GM21737 (cell line): ENCODE measurements around the gene XCR1.
"Not testable (repeated sequence)": the region's sequence is repeated elsewhere in the genome, so short reads cannot be mapped to it uniquely, and the experiment has no call there.

Experiments used
- ATAC-seq: cut with Tn5 transposase; IDR thresholded peaks from one replicate; pipeline ENCODE4 v1.9.1; 2021; ENCODE audit warnings: mild to moderate bottlenecking, moderate library complexity; ENCODE audit not compliant: unreplicated experiment

XCR1 gene, protein sequence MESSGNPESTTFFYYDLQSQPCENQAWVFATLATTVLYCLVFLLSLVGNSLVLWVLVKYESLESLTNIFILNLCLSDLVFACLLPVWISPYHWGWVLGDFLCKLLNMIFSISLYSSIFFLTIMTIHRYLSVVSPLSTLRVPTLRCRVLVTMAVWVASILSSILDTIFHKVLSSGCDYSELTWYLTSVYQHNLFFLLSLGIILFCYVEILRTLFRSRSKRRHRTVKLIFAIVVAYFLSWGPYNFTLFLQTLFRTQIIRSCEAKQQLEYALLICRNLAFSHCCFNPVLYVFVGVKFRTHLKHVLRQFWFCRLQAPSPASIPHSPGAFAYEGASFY

DNA sequence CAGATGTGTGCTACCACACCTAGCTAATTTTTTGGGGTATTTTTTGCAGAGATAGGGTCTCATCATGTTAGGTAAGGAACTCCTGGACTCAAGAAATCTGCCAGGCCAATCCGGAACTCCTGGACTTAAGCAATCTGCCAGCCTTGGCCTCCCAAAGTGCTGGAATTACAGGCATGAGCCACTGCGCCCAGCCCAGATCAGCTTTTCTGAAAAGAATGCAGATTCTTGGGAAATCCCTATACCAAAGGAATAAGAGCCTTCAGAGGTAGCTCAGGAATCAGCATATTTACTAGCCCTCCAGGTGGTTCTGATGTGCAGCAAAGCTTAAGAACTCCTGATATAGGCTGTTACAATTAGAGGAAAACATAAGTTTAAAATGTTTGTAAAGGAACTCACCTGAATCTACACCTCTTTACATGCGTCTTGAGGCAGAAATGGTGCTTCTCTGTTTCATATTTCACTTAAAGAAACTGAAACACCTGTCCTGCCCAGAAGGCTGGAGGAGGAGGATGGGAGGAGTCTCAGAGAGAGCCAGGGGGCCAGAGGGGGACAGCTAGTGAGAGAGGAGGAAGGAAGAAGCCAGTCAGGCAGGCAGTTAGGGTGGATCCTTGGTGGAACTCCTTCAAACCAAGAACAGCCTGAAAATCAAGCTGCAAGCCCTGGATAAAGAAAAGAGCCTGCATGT, at the start of gene XCR1:
Gene XCR1 (minus strand): TSS at position 463 of the 685 bp plus-strand sequence. CDS start 5,536 bp downstream, outside the sequence.
- no peak for ATAC-seq

DNA sequence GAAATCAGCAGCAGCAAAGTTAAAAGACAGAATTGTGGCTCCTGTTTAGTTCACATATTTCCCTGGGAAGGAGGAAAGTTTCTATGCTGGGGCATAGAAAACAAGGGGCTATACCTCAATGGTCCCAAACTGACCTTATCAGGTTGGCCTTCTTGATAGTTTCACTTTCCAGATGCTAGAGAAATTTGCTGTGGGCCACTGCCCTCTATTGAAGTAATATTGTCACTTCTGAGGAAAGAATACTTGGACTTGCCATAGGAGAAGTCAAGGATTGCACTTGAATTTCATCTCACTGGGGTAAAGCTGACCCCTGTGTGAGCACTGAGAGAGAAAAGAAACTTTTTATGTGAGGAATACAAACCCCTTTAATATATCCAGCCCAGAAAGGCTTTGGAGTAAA, 49.3 kb upstream of the XCR1 start:
- no peak for ATAC-seq

DNA sequence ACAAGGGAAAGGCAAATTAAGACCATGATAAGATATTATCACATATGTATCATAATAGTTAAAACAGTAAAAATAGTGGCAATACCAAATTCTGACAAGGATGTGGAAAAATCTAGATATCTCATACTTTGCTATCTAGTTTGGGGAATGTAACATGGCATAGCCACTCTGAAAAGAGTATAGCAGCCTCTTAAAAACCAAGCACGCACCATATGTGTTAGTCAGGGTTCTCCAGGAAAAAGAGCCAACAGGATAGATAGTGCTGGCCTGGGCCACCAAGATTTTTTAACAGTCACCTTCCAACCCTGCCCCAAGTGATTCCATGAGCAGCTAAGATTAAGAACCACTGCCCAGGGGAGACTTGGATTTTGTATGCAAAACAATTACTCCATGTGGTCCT, 48.5 kb upstream of the XCR1 start:
- ATAC-seq: no peak

DNA sequence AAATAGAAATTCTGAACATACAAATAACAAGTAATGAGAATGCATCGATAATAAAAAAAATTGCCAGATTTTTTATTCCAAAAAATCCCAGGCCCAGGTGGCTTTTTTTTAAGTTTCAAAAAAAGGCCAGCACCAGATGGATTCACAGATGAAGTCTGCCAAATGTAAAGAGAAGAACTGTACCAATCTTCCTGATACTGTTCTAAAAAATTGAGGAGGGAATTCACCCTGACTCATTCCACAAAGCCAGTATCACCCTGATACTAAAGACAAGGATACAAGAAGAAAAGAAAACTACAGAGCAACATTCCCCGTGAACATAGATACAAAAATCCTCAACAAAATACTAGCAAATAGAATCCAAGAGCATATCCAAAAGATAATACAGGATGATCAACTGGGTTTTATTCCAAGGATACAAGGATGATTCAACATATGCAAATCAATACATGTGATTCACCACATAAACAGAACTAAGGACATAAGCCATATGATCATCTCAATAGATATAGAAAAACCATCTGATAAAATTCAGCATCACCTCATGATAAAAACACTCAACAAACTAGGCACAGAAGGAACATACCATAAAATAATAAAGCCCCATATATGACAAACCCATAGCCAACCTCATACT, 44.1 kb upstream of the XCR1 start:
- ATAC-seq: no peak

DNA sequence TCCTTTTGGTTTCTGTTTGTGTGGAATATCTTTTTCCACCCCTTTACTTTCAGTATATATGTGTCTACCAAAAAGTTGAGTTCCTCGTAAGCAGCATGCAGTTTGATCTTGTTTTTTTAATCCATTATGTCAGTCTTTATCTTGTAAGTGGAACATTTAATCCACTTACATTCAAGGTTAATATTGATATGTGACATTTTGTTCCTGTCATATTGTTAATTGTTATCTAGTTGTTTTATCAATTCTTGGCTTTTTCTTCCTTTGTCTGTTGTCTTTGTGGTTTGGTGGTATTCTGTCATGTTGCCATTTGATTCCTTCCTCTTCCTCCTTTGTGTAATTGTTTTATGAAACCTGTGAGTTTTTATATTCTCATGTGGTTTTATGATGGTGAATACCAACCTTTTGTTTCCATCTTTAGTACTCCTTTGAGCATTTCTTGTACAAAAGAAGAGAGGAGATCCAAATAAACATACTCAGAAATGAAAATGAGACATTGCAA, 43.4 kb upstream of the XCR1 start:
- no peak for ATAC-seq

DNA sequence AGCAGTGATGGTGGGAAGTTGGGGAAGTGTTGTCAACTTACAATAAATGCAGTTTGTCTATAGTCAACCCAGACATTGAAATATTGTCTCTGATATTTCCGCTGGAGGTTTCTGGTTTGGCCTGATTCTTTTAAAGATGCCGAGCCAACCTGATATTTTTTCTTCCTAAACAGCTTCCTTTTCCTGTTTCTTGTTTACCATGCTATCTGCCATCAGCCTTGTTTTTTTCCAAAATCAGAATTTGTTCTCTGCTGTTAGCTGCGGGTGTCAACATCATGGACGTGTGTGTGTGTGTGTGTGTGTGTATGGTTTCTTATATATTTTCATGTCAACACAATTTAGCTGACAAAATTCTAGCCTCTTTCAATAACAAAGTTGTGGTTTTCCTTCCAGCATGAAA, 41.2 kb upstream of the XCR1 start:
- no peak for ATAC-seq

DNA sequence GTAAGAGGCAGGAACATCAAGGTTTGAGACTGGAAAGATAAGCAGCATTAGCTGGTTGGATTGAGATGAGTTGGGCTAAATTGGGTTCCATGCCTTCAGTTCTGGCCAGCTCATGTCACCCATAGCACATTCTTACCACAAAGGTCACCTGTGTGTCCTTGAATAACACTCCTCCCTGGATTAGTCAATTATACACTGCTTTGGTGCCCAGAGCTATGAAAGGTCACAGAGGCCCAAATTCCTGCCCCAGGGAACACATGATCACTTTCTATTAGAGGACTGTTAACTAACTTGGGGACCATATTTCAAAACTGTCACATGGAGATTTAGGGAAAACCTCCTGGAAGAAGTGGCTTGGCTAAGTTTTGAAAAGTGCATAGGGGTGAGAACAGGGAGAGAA, 40.1 kb upstream of the XCR1 start:
- ATAC-seq: no peak

DNA sequence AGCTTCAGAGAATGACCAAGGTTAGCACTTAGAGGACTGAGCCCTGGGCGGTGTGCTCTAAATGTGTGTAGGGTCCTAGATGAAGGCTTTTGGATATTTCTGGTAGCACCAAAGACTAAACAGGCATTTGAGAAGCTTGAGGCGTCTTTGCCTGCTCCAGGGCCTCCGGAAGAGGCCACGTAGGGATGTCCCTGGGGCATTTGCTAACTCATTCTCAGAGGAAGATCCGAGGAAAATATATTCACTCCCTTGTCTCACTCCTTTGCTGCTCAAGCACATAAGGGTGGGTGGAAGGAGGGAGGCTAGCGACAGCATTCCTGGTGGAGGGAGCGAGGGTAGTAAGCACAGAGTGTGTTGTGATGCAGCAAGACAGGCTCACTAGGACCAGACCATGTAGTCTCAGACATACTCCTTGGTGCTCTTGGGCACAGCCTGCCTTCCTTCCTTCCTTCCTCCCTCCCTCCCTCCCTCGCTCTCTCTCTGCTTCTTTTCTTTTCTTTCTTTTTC, 38.5 kb upstream of the XCR1 start:
- no peak for ATAC-seq

DNA sequence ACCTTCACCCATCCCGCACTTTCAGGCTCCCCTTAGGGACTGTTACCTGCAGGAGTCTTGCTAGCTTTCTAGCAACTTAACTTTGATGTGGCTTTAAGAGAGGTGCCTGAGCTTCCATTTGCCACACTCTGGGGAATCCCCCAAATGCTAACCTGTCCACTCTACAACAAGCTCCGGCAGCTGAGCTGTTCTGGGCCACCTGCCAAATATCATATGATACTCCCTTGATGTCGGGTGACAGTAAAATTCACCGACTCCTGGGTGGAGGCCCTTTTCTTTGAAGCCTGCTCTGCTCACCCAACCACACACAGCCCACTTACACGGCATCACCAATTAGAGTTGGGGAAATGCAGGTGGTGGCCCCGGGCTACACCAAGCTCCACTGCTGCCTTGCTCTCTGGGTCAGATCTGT, 38.0 kb upstream of the XCR1 start:
- peak; percentile 69 for ATAC-seq

DNA sequence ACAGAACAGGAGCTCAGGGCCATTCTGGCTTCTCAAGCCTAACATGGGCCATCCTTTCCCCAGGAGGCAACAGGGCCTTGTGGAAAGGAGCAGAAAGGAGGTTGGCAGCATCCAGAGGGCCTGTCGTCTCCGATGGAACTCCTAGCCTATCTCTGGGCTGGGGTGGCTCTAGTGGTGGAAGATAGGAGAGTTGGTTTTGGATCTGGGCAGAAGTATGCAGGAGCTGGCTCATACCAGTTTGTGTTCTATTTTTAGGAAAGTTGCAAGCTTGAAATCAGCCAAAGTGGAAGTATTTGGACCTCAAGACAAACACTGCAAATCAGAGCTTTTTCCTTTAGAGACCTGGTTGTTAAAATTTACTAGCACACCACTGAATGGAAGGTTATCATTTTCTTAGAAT, 35.4 kb upstream of the XCR1 start:
- no peak for ATAC-seq

DNA sequence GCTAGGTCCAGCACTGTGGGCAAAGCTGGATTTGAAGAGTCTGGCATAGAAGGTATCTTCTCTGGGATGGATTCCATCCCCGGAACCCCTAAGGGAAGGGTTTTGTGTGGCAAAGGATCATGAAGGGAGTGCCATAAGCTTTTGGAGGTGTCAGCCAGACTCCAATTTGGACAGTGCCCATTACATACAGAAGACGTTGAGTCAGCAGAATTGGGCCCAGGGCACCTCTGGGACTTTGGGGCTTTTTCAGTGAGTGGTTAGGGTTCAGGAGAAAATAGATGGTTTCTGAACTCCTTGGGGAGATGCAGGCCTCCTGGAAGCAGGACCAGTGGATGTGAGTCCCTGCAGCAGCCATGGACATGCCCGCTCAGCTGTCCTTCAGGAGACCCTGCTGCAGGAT, 34.6 kb upstream of the XCR1 start:
- ATAC-seq: no peak

DNA sequence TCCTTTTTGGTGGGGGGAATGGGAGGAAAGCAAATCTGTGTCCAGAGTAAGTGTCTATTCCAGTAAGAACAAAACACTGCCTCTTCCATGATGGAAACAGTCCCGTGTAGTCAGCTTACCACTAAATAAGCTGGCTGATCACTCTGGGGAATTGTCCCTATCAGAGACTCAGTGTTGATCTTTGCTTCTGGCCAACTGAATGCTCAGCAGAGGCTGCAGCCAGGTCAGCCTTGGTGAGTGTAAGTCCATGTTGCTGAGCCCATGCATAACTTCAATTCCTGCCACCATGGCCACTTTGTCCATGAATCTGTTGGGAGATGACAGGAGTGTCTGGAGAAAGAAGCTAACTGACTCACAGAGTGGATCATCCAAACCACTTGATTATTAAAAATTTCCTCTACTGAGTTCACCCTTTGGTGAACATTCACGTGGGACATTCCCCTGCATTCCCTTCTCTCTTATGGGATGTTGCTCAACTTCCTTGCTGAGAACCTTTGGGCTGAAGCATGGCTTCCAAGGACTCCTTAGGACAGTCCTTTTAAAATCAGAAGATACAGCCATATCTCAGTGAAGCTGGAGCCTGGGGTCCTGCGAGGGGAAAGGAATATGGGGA, 33.9 kb upstream of the XCR1 start:
- ATAC-seq: no peak

DNA sequence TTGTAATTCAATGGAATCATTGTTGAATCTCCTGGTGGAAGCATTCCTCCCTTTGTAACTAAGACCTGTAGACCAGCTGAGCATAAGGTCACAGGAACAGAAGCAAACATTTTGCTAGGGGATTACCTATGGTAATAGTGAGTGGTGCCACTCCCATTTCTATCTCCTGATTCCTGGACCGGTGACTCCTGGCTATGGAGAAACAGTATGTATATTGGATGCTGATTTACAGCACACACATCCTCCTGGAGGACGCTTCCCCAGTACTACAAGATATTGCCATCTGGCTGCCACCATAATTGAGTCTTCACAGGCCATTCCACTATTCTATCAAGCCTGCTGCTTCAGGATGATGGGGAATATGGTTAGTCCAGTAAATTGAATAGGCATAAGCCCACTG, 33.3 kb upstream of the XCR1 start:
- ATAC-seq: no peak

DNA sequence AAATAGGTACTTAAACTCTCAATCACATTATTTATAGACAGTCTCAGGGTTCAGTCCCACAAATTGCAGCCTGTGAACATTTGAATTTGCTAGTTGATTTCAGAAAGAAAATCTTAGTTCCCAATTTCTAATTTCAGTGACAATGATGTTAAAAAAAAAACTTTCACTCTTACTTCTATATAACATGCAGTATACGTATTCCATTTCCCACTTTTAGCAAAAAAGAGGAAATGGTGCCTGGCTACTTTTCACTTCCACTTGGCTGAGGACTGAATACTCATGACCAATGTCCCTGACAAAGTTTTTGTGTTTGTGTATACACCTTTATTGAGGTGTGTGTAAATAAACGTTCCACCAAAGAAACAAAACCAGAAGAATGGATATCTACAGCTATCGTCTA, 32.1 kb upstream of the XCR1 start:
- no peak for ATAC-seq

DNA sequence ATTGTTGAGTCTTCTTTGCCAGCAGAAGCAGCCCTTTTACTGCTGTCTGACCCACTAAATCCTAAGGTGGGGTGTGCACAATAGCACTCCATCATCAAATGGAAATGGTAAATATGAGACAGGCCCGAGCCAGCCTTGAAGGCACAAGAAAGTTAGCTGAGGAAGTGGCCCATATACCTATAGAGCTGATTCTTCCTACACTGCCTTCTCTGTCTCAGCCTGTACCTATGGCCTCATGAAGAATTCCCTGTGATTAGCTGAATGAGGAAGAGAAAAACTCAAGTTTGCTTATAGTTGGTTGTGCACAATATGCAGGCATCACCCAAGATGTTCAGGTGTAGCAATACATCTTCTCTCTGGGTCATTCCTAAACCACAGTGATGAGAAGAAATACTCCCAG, 31.7 kb upstream of the XCR1 start:
- no peak for ATAC-seq

DNA sequence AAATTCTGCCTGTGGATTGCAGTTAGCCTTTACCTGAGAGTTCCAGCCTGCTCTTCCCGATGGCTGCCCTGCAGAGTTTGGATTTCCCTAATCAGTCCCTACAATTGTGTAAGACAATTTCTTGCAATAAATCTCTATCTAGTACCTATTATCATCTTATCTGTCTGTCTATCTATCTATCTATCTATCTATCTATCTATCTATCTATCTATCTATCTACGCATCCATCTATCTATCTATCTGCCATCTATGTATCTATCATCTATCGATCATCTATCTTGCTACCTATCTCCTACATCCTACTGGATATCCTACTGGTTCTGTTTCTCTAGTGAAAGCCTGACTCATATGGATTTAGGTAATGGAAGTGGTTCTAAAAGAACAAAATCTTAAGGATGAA, 30.4 kb upstream of the XCR1 start:
- no peak for ATAC-seq

DNA sequence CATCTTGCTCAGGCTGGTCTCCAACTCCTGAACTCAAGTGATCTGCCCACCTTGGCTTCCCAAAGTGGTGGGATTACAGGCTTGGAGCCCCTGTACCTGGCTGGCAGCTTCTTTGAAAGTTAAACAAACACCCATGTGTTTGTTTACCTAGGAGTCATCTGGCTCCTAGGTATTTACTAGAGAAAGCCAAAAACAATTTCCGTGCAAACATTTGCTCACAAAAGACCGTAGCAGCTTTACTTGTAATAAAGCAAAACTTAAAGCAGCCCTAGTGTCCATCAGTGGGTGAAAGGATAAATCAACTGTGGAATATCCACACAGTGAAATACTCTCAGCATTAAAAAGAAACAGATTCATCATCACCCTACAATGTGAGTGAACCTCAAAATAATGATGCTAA, 29.4 kb upstream of the XCR1 start:
- no peak for ATAC-seq

DNA sequence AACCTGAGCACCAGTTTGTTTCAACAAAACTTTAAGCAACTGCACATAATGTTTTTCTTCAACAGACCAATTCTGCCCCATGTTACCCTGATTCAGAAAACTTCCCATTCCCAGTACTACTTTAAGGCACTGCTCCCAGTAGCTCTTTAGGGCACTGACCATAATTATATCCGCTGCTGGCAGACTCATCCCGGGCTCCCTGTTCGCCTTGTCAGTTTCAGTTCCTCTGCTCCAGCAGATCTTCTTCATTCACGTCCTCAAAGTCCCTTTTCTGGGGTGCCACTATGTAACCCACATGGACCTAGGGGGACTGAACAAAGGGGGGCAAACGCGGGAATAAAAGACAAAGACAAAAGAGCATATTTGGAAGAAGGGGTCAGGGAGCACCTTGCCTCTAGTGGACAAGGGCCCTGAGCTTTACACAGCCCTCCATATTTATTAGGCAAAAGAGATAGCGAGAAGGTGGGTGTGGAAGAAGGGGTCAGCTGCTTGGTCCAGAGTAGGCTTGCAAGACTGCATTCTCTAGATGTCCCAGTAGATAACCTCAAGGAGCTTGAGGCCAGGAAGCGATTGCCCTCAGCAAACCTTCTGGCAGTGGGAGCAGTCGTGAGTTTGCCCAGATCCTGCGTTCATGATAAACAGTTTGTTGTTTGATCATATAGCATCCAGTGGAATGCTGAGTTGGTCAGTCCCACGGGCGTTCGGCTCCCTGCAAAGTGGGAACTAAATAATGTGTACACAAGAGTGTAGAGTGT, 26.7 kb upstream of the XCR1 start:
- ATAC-seq: not testable (repeated sequence)

DNA sequence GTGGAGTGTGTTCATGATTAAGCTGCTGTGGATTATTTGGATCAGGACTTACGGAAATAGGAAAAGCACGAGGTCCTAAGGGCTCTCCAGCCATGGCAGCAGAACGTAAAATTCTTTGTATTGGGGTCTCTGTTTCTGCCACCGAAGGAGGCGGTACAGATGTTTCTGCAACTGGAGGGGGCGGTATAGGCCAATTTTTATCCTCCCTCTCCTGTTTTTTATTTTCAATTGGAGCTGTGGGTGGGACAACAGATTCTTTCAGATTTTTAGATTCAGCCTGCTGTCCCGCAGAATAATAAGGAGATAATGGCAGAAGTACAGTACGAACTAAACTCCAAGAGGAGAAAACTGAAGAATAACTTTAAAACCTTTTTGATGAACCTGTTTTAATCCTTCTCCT, 26.0 kb upstream of the XCR1 start:
- ATAC-seq: not testable (repeated sequence)

DNA sequence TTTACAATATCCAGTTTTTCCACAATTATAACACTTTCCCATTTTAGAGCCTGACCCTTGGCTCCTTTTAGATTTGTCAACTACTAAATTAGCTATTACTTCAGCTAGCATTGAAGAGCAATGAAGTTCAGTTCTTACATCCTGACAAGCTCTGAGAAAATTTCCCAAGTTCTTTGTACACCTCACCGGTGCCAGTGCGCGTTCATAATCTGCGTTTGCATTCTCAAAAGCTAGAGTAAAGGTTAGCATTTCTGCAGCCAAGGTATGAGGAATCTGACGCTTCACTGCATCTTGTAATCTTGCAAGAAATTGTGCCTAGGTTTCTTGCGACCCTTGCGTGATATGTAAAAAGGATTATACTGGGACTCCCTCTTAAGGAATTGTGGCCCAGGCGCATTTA, 25.2 kb upstream of the XCR1 start:
- ATAC-seq: no peak

DNA sequence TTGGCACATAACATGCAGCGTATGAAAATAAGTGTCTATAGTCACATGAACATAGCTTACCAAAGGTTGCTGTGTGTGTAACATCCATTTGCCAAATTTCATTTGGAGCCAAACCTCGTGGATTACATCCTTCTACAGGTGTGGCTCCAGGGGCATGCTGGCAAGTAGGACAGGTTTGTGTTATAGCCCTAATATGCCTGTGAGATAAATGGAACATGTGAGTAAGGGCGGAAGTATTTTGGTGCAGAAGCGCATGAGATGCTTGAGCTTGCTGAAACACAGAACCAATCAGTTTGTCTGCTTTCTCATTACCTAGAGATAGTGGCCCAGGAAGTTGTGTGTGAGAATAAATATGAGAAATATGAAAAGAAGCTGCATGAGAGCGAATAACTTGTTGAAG, 21.8 kb upstream of the XCR1 start:
- no peak for ATAC-seq
